Activated CD8-positive, alpha-beta T cell treated with anti-CD3 and anti-CD28 coated beads for 36 hours (primary cell): ENCODE data around the gene AKAP13. TPM values are rescaled to one million over a fixed set of nuclear protein-coding genes. Genes with fewer than 3 reads are reported as not detected.
A peak's percentile ranks its signal among the peaks of the same experiment; 100 is the strongest.
"Not testable (repeated sequence)": the region's sequence is repeated elsewhere in the genome, so short reads cannot be mapped to it uniquely, and the experiment has no call there.

Source experiments
- ATAC-seq: fragments of 200-7000 bp; cut with Tn5 transposase; one replicate; pipeline ENCODE4 v1.10.0; 2021; ENCODE audit warnings: mild to moderate bottlenecking, moderate library complexity
- CTCF ChIA-PET: fragments of 350-600 bp; sonication (Branson Sonifier 250); formaldehyde crosslinking; loops from one replicate; lab custom pipeline; 2021; ENCODE audit warnings: antibody characterized with exemption; lab: Charles Lee
- POLR2A ChIA-PET: fragments of 350-600 bp; sonication (Branson Sonifier 250); formaldehyde crosslinking; loops from one replicate; lab custom pipeline; 2021; ENCODE audit warnings: antibody characterized with exemption; lab: Charles Lee
- DNase-seq: peaks from one replicate; pipeline ENCODE4 v3.0.0-alpha.2; 2020
- H3K27ac Mint-ChIP-seq: one replicate; pipeline ENCODE4 v1.8.0; 2021; ENCODE audit warnings: mild to moderate bottlenecking, mixed read lengths
- H3K27me3 Mint-ChIP-seq: one replicate; pipeline ENCODE4 v1.8.0; 2021; ENCODE audit warnings: mixed read lengths
- H3K36me3 Mint-ChIP-seq: one replicate; pipeline ENCODE4 v1.8.0; 2021; ENCODE audit warnings: low read depth, mixed read lengths
- H3K4me1 Mint-ChIP-seq: one replicate; pipeline ENCODE4 v1.8.0; 2021; ENCODE audit warnings: low read depth, mixed read lengths
- H3K4me3 Mint-ChIP-seq: one replicate; pipeline ENCODE4 v1.8.0; 2021; ENCODE audit warnings: mild to moderate bottlenecking, moderate library complexity, mixed read lengths
- H3K9me3 Mint-ChIP-seq: one replicate; pipeline ENCODE4 v1.8.0; 2021; ENCODE audit warnings: mixed read lengths
- CTCF ChIP-seq: fragments of 200-600 bp; IDR thresholded peaks from one replicate; pipeline ENCODE4 v1.8.0; 2022; ENCODE audit warnings: antibody characterized with exemption, mild to moderate bottlenecking
- intact Hi-C: fragments of 100-400 bp; cut with micrococcal nuclease; formaldehyde crosslinking; loops from one replicate; pipeline ENCODE4 v1.10.0; 2022
- microRNA-seq: library from miRNA; unstranded; fragments of <30 nt; microRNA quantifications from one replicate; pipeline ENCODE4 v1.2.0, GENCODE V29; 2022; ENCODE audit warnings: borderline microRNAs expressed, borderline replicate concordance
- total RNA-seq, 2 experiments: library from RNA; stranded (reverse); gene quantifications; one replicate each; pipeline ENCODE4 v1.2.3, GENCODE V29; 2021

The AKAP13 gene
- total RNA-seq, 2 experiments from 2014 or later = 79.1 to 79.5 TPM

GRCh38 chr15:85793641-85794597 is 413.5 kb downstream of the AKAP13 start:
- intact Hi-C loops = no loop called here
- H3K27me3 Mint-ChIP-seq = peaks cover 1% of the 10 kb centered on the region
- H3K36me3 Mint-ChIP-seq = no peaks in the 10 kb centered on the region
- CTCF ChIA-PET = interaction anchor here (1.9 kb wide), 1 partner anchor 10 kb away, joined by 4 read pairs; no protein-coding TSS in a partner anchor
- POLR2A ChIA-PET = interaction anchor here (0.8 to 1.7 kb wide), 4 partner anchors 8 to 303 kb away, joined by 3 to 6 read pairs (median 3); no protein-coding TSS in a partner anchor
- TF ChIP-seq CTCF = no peak
- H3K4me3 Mint-ChIP-seq = peak overlapping the region; percentile 79
- ATAC-seq (peak; percentile 31), DNase-seq (peak; percentile 52)
- H3K27ac Mint-ChIP-seq = peak overlapping the region; percentile 16
- H3K9me3 Mint-ChIP-seq = no peaks in the 10 kb centered on the region
- H3K4me1 Mint-ChIP-seq = peaks cover 23% of the 10 kb centered on the region

GRCh38 chr15:85794598-85795336 is 414.4 kb downstream of the AKAP13 start, which contains the start of gene KLHL25:
Gene KLHL25, minus strand, starts transcription at chr15:85794925. Its CDS starts 25,115 bp downstream, at chr15:85769810.
- ChIA-PET CTCF (interaction anchor here (1.3 to 1.9 kb wide), 2 partner anchors 9 to 46 kb away, joined by 4 to 6 read pairs; no protein-coding TSS in a partner anchor), POLR2A (interaction anchor here (1.0 to 1.7 kb wide), 2 partner anchors 9 to 55 kb away, joined by 3 to 6 read pairs; no protein-coding TSS in a partner anchor)
- Mint-ChIP-seq H3K4me1 (peaks cover 22% of the 10 kb centered on the region), H3K27me3 (peaks cover 1% of the 10 kb centered on the region), H3K9me3 (no peaks in the 10 kb centered on the region), H3K27ac (peak within 1 kb of the TSS; percentile 79), H3K4me3 (peak within 1 kb of the TSS; percentile 79), H3K36me3 (no peaks in the 10 kb centered on the region)
- intact Hi-C loops = no loop called here
- TF ChIP-seq CTCF = no peak
- peak; percentile 93 for DNase-seq
- peak; percentile 97 for ATAC-seq

GRCh38 chr15:85795337-85796305 is 415.2 kb downstream of the AKAP13 start:
- Mint-ChIP-seq H3K4me3 (peak overlapping the region; percentile 79), H3K27me3 (peaks cover 1% of the 10 kb centered on the region), H3K4me1 (peaks cover 22% of the 10 kb centered on the region), H3K9me3 (no peaks in the 10 kb centered on the region), H3K27ac (peak overlapping the region; percentile 18), H3K36me3 (no peaks in the 10 kb centered on the region)
- ChIA-PET POLR2A (interaction anchor here (1.0 to 1.7 kb wide), 2 partner anchors 10 to 56 kb away, joined by 3 to 6 read pairs; no protein-coding TSS in a partner anchor), CTCF (interaction anchor here (1.3 to 1.9 kb wide), 3 partner anchors 8 to 45 kb away, joined by 3 to 6 read pairs (median 4); no protein-coding TSS in a partner anchor)
- intact Hi-C loops = no loop called here
- DNase-seq (no peak), ATAC-seq (no peak)
- TF ChIP-seq CTCF = no peak

- ATAC-seq, H3K27me3 Mint-ChIP-seq, H3K4me3 Mint-ChIP-seq, H3K36me3 Mint-ChIP-seq, H3K9me3 Mint-ChIP-seq, H3K27ac Mint-ChIP-seq, DNase-seq, POLR2A ChIA-PET, intact Hi-C loops: not testable (repeated sequence)
- CTCF ChIA-PET = interaction anchor here (1.3 kb wide), 1 partner anchor 10 kb away, joined by 3 read pairs; no protein-coding TSS in a partner anchor
- H3K4me1 Mint-ChIP-seq = peaks cover 22% of the 10 kb centered on the region
Measured at GRCh38 chr15:85796371-85796770, 416.0 kb downstream of the AKAP13 start.

Small RNA genes within 50 kb of the gene (microRNA-seq; reads per million reads assigned to microRNA genes)
- gene MIR1276 = not detected
- 48.7 reads per million, percentile 58 among the genes with 10 or more reads in this experiment for gene MIR7706
